H9 (cell line): ENCODE data around the gene ARIH1. TPM values are rescaled to one million over a fixed set of nuclear protein-coding genes. Genes with fewer than 3 reads are reported as not detected.

Experiments used
- DNase-seq: peaks from one replicate; pipeline ENCODE4 v3.0.0-alpha.2; 2017
- H2AFZ ChIP-seq: one replicate; pipeline ENCODE4 v1.6.1; 2013; ENCODE audit warnings: mild to moderate bottlenecking, low read length, control low read depth, moderate library complexity
- H2AK5ac ChIP-seq: 2 replicates; pipeline ENCODE4 v1.6.1; 2013; ENCODE audit warnings: low read length, control low read depth, mixed read lengths; ENCODE audit not compliant: insufficient read length
- H2BK120ac ChIP-seq: one replicate; pipeline ENCODE4 v1.6.1; 2013; ENCODE audit warnings: low read depth, mild to moderate bottlenecking, low read length, control low read depth, inconsistent platforms; ENCODE audit not compliant: poor library complexity, severe bottlenecking
- H2BK12ac ChIP-seq: 2 replicates; pipeline ENCODE4 v1.6.1; 2013; ENCODE audit warnings: low read length, control low read depth, mixed read lengths, low read depth; ENCODE audit not compliant: insufficient read length
- H2BK15ac ChIP-seq: 2 replicates; pipeline ENCODE4 v1.6.1; 2013; ENCODE audit warnings: low read depth, low read length, control low read depth
- H2BK20ac ChIP-seq: one replicate; pipeline ENCODE4 v1.6.1; 2013; ENCODE audit warnings: low read depth, mild to moderate bottlenecking, low read length, control low read depth, inconsistent platforms; ENCODE audit not compliant: poor library complexity, severe bottlenecking
- H2BK5ac ChIP-seq: 2 replicates; pipeline ENCODE4 v1.6.1; 2013; ENCODE audit warnings: low read length, control low read depth, mixed read lengths; ENCODE audit not compliant: insufficient read length
- H3K14ac ChIP-seq: 2 replicates; pipeline ENCODE4 v1.6.1; 2013; ENCODE audit warnings: low read length, control low read depth; ENCODE audit not compliant: insufficient read depth
- H3K18ac ChIP-seq: 2 replicates; pipeline ENCODE4 v1.6.1; 2013; ENCODE audit warnings: low read depth, mild to moderate bottlenecking, mixed read lengths, low read length, control low read depth; ENCODE audit not compliant: insufficient read length
- H3K23ac ChIP-seq: 2 replicates; pipeline ENCODE4 v1.6.1; 2013; ENCODE audit warnings: low read length, control low read depth, mixed read lengths, low read depth; ENCODE audit not compliant: insufficient read length
- H3K23me2 ChIP-seq: 2 replicates; pipeline ENCODE4 v1.6.1; 2013; ENCODE audit warnings: low read depth, mild to moderate bottlenecking, mixed read lengths, low read length, control low read depth; ENCODE audit not compliant: insufficient read length, poor library complexity, severe bottlenecking
- H3K27ac ChIP-seq: 2 replicates; pipeline ENCODE4 v1.5.1; 2013; ENCODE audit warnings: low read length, control low read depth, mixed read lengths, low read depth; ENCODE audit not compliant: insufficient read length
- H3K27me3 ChIP-seq: 2 replicates; pipeline ENCODE4 v1.6.1; 2013; ENCODE audit warnings: low read length, control low read depth, inconsistent platforms; ENCODE audit not compliant: insufficient read depth
- H3K4ac ChIP-seq: 2 replicates; pipeline ENCODE4 v1.6.1; 2013; ENCODE audit warnings: low read depth, mild to moderate bottlenecking, control low read depth, inconsistent platforms, low read length, moderate library complexity
- H3K4me1 ChIP-seq: 2 replicates; pipeline ENCODE4 v1.6.1; 2013; ENCODE audit warnings: low read length, control low read depth, inconsistent platforms; ENCODE audit not compliant: insufficient read depth
- H3K4me2 ChIP-seq: 2 replicates; pipeline ENCODE4 v1.6.1; 2013; ENCODE audit warnings: low read length, control low read depth, mixed read lengths; ENCODE audit not compliant: insufficient read length, insufficient read depth
- H3K56ac ChIP-seq: 2 replicates; pipeline ENCODE4 v1.6.1; 2013; ENCODE audit warnings: low read depth, mild to moderate bottlenecking, mixed read lengths, low read length, control low read depth; ENCODE audit not compliant: insufficient read length
- H3K79me1 ChIP-seq: 2 replicates; pipeline ENCODE4 v1.6.1; 2013; ENCODE audit warnings: low read depth, mild to moderate bottlenecking, moderate library complexity, low read length, control low read depth, inconsistent platforms; ENCODE audit not compliant: insufficient read depth, poor library complexity, severe bottlenecking
- H3K79me2 ChIP-seq: 2 replicates; pipeline ENCODE4 v1.6.1; 2013; ENCODE audit warnings: low read length, control low read depth, inconsistent platforms; ENCODE audit not compliant: insufficient read depth
- H3K9ac ChIP-seq: 2 replicates; pipeline ENCODE4 v1.6.1; 2013; ENCODE audit warnings: low read length, control low read depth, mixed read lengths; ENCODE audit not compliant: insufficient read length; ENCODE audit errors: extremely low read depth
- H3K9me3 ChIP-seq: one replicate; pipeline ENCODE4 v1.6.1; 2013; ENCODE audit warnings: low read depth, low read length, inconsistent platforms; ENCODE audit not compliant: control insufficient read depth
- H3T11ph ChIP-seq: one replicate; pipeline ENCODE4 v1.6.1; 2013; ENCODE audit warnings: mild to moderate bottlenecking, low read length, control low read depth, inconsistent platforms
- H4K20me1 ChIP-seq: one replicate; pipeline ENCODE4 v1.6.1; 2013; ENCODE audit not compliant: control insufficient read depth, insufficient read length, insufficient read depth
- H4K5ac ChIP-seq: 2 replicates; pipeline ENCODE4 v1.6.1; 2013; ENCODE audit warnings: low read depth, mild to moderate bottlenecking, mixed read lengths, low read length, control low read depth; ENCODE audit not compliant: insufficient read length
- H4K8ac ChIP-seq: replicated peaks from 2 replicates; pipeline ENCODE4 v1.6.1; 2013; ENCODE audit warnings: low read length, control low read depth, mixed read lengths, low read depth; ENCODE audit not compliant: insufficient read length
- H4K91ac ChIP-seq: 2 replicates; pipeline ENCODE4 v1.6.1; 2013; ENCODE audit warnings: low read depth, mild to moderate bottlenecking, moderate library complexity, mixed read lengths, low read length, control low read depth; ENCODE audit not compliant: insufficient read length
- H3K27ac Mint-ChIP-seq, 3 experiments: 2 replicates in 2 of 3; 3 replicates in 1 of 3; pipeline ENCODE4 v1.8.0; 2020 to 2021; ENCODE audit warnings: mixed read lengths in 3 of 3, mild to moderate bottlenecking in 1 of 3, moderate library complexity in 1 of 3
- H3K27me3 Mint-ChIP-seq: 2 replicates; pipeline ENCODE4 v1.8.0; 2021; ENCODE audit warnings: low read depth, mild to moderate bottlenecking, moderate library complexity, mixed read lengths
- H3K36me3 Mint-ChIP-seq, 3 experiments: 2 replicates in 2 of 3; 3 replicates in 1 of 3; pipeline ENCODE4 v1.8.0; 2020 to 2021; ENCODE audit warnings: low read depth in 3 of 3, mixed read lengths in 3 of 3; ENCODE audit not compliant: insufficient read depth in 1 of 3
- H3K4me1 Mint-ChIP-seq, 2 experiments: 2 replicates each; pipeline ENCODE4 v1.8.0; 2020; ENCODE audit warnings: mixed read lengths in 2 of 2
- H3K4me3 Mint-ChIP-seq, 2 experiments: 2 replicates in 1 of 2; 3 replicates in 1 of 2; pipeline ENCODE4 v1.8.0; 2020 to 2021; ENCODE audit warnings: mild to moderate bottlenecking in 2 of 2, mixed read lengths in 2 of 2, moderate library complexity in 1 of 2
- H3K9me3 Mint-ChIP-seq, 2 experiments: 2 replicates in 1 of 2; 3 replicates in 1 of 2; pipeline ENCODE4 v1.8.0; 2020; ENCODE audit warnings: mild to moderate bottlenecking in 2 of 2, mixed read lengths in 2 of 2, moderate library complexity in 1 of 2
- WGBS: extraction: QIAGEN DNeasy Blood & Tissue Kit; methylation state at CpG from one replicate; pipeline ENCODE4 v1.1.7; 2013; ENCODE audit warnings: missing lambda C conversion rate, low lambda C conversion rate, mixed read lengths; ENCODE audit not compliant: insufficient read length; ENCODE audit errors: extremely low coverage; 5-methylcytosine and 5-hydroxymethylcytosine counted together
- total RNA-seq: library from RNA; stranded (reverse); gene quantifications from 2 replicates; pipeline ENCODE4 v1.2.1, GENCODE V29; 2021
- TF ChIP-seq, protein P1 (sequence below): fragments of 200-600 bp; sonication (generic); conservative IDR thresholded peaks from 3 replicates; pipeline ENCODE4 v1.8.0; 2021; ENCODE audit warnings: antibody characterized with exemption, mild to moderate bottlenecking

ARIH1 gene
- total RNA-seq, 1 experiment from 2014 or later, result 158 TPM

DNA sequence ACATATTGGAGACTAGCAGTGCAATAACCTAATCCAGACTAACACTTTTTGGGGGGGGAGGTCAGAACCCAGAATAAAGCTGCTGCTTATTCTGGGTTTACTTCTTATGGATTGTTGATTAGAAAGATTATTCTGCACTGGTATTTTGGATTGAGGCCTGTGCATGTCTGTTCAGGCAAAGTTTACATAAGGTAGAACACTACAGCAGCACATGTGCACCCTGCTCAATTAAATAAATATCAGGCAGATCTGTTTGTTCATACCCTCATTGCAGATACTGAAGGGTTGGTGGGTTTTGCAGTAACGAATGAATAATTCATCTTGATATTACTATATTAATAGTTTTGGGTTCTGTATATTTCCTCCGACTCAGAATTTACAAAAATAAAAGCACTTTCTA lies 19.1 kb downstream of the ARIH1 start:
- Mint-ChIP-seq H3K27ac (no peak overlapping the region), H3K9me3 (no peaks in the 10 kb centered on the region), H3K4me1 (peaks cover 19 to 28% of the 10 kb centered on the region in 2 experiments), H3K4me3 (no peak overlapping the region), H3K27me3 (no peaks in the 10 kb centered on the region), H3K36me3 (peaks cover 2 to 7% (median 5%) of the 10 kb centered on the region in 3 experiments; a peak in 6 of 7 replicates)
- H2BK15ac ChIP-seq, result no peak overlapping the region
- no peak overlapping the region for H2BK5ac ChIP-seq
- H3T11ph ChIP-seq, result no peak overlapping the region
- H2AK5ac ChIP-seq, result no peak overlapping the region
- no peaks in the 10 kb centered on the region for H3K23me2 ChIP-seq
- H3K79me2 ChIP-seq, result peaks cover 56% of the 10 kb centered on the region; the same call in 1 of the 2 replicates
- no peak for DNase-seq
- no peak overlapping the region for H3K18ac ChIP-seq
- H4K20me1 ChIP-seq, result no peaks in the 10 kb centered on the region
- no CpG with 5 or more reads among the region's 2 CpGs for WGBS
- no peak overlapping the region for H2BK12ac ChIP-seq
- H4K5ac ChIP-seq, result no peak overlapping the region
- H3K4me2 ChIP-seq, result no peak overlapping the region
- no peaks in the 10 kb centered on the region for H3K9me3 ChIP-seq
- no peak overlapping the region for H2BK20ac ChIP-seq
- TF ChIP-seq, protein P1, sequence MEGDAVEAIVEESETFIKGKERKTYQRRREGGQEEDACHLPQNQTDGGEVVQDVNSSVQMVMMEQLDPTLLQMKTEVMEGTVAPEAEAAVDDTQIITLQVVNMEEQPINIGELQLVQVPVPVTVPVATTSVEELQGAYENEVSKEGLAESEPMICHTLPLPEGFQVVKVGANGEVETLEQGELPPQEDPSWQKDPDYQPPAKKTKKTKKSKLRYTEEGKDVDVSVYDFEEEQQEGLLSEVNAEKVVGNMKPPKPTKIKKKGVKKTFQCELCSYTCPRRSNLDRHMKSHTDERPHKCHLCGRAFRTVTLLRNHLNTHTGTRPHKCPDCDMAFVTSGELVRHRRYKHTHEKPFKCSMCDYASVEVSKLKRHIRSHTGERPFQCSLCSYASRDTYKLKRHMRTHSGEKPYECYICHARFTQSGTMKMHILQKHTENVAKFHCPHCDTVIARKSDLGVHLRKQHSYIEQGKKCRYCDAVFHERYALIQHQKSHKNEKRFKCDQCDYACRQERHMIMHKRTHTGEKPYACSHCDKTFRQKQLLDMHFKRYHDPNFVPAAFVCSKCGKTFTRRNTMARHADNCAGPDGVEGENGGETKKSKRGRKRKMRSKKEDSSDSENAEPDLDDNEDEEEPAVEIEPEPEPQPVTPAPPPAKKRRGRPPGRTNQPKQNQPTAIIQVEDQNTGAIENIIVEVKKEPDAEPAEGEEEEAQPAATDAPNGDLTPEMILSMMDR, result no peak
- H3K9ac ChIP-seq, result no peak overlapping the region
- no peaks in the 10 kb centered on the region for H3K79me1 ChIP-seq
- no peak overlapping the region for H4K8ac ChIP-seq
- no peak overlapping the region for H3K14ac ChIP-seq
- no peak overlapping the region for H3K23ac ChIP-seq
- no peak overlapping the region for H3K56ac ChIP-seq
- H2BK120ac ChIP-seq, result no peak overlapping the region
- no peak overlapping the region for H3K27ac ChIP-seq
- H3K4me1 ChIP-seq, result no peaks in the 10 kb centered on the region; the same call in 1 of the 2 replicates
- no peaks in the 10 kb centered on the region for H3K27me3 ChIP-seq
- no peak overlapping the region for H4K91ac ChIP-seq
- H2AFZ ChIP-seq, result no peak overlapping the region
- H3K4ac ChIP-seq, result no peak overlapping the region
